ENCODE measurements around the gene GALNT9. TPM values are rescaled to one million over a fixed set of nuclear protein-coding genes. Genes with fewer than 3 reads are reported as not detected.
A peak's percentile ranks its signal among the peaks of the same experiment; 100 is the strongest.

GALNT9 gene
- total and polyA plus RNA-seq, 7 experiments from 2014 or later = not detected

DNA sequence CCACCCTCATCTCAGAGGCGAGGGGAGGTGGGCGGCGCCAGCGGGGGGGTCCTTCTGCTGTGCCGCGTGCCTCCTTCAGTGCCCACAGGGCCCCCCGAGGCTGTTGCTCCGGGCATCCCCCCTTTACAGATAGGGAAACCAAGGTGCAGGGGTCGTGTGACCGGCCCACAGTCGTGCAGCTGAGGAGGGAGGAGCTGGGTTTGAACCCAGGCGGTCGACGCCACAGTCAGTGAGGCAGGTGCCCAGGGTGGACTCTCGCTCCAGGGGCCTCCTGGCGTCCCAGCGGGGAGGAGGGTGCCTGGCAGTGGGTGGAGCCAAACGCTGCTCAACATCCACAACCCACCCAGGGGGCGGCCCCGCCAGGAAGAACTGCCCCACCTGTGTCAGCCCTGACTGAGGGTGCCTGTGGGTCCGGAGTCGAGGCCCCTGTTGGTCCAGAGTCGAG lies 8.6 kb downstream of the GALNT9 start:
- Mint-ChIP-seq H3K27ac (no peak overlapping the region), H3K4me1 (peaks cover 5 to 9% (median 7%) of the 10 kb centered on the region in 7 donors), H3K36me3 (no peaks in the 10 kb centered on the region), H3K27me3 (peaks cover 3 to 15% (median 11%) of the 10 kb centered on the region in 5 donors), H3K9me3 (peaks cover 0 to 1% (median 0%) of the 10 kb centered on the region in 11 donors), H3K4me3 (no peak overlapping the region)
- Histone ChIP-seq H3K4me3 (ENCODE audit: low read length) (no peak overlapping the region), H3K4me1 (ENCODE audit: control insufficient read depth in 2 of 2, insufficient read depth in 2 of 2, low read length in 2 of 2) (no peaks in the 10 kb centered on the region), H3K36me3 (ENCODE audit: control insufficient read depth in 2 of 3, insufficient read depth in 3 of 3, low read length in 3 of 3) (no peaks in the 10 kb centered on the region), H3K27me3 (ENCODE audit: control insufficient read depth in 2 of 2, insufficient read depth in 2 of 2, low read length in 2 of 2) (no peaks in the 10 kb centered on the region), H3K9me3 (ENCODE audit: control insufficient read depth in 2 of 3, low read length in 3 of 3) (no peaks in the 10 kb centered on the region), H3K27ac (ENCODE audit: low read depth, low read length) (no peak overlapping the region)
- ATAC-seq = no peak
- intact Hi-C loops (cut with micrococcal nuclease) = no loop called here
- POLR2A ChIA-PET = no interaction called here
- no peak for DNase-seq
- CTCF ChIA-PET = no interaction called here

DNA sequence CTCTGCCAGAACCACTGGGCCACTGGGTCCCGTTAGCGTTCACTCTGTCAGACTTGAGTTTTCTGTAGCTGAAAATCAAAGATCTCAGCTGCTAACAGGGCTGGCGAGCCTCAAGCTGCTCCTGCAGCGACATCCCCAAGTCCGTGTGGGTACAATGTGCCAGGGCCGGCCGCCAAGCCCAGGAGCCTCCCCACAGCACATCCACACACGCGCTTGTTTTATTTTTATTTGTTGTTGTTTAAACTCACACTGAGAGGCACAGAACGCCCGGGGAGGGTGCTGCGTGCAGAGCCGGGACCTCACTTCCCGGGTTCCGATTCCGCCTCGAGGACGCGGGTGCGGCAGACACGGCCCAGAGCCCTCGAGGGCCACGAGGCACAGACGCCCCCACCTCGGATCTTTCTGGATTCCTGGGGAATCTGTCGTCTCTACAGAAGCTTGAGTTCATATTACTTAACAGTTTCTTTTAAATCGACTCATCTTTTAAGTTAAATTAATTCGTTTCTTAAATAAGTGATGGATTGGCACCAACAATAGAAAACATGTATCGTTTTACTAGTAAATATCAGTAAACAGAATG lies 9.3 kb downstream of the GALNT9 start:
- Mint-ChIP-seq H3K27me3 (peaks cover 3 to 15% (median 11%) of the 10 kb centered on the region in 5 donors), H3K27ac (peak overlapping the region in 1 of 9 donors; percentile 22), H3K36me3 (no peaks in the 10 kb centered on the region), H3K4me3 (no peak overlapping the region), H3K4me1 (peaks cover 5 to 9% (median 7%) of the 10 kb centered on the region in 7 donors), H3K9me3 (peaks cover 0 to 1% (median 0%) of the 10 kb centered on the region in 11 donors)
- Histone ChIP-seq H3K36me3 (ENCODE audit: control insufficient read depth in 2 of 3, insufficient read depth in 3 of 3, low read length in 3 of 3) (no peaks in the 10 kb centered on the region), H3K9me3 (ENCODE audit: control insufficient read depth in 2 of 3, low read length in 3 of 3) (no peaks in the 10 kb centered on the region), H3K4me1 (ENCODE audit: control insufficient read depth in 2 of 2, insufficient read depth in 2 of 2, low read length in 2 of 2) (no peaks in the 10 kb centered on the region), H3K4me3 (ENCODE audit: low read length) (no peak overlapping the region), H3K27ac (ENCODE audit: low read depth, low read length) (no peak overlapping the region), H3K27me3 (ENCODE audit: control insufficient read depth in 2 of 2, insufficient read depth in 2 of 2, low read length in 2 of 2) (no peaks in the 10 kb centered on the region)
- ATAC-seq = no peak
- intact Hi-C loops (cut with micrococcal nuclease) = no loop called here
- ChIA-PET POLR2A (no interaction called here), CTCF (no interaction called here)
- DNase-seq = no peak

DNA sequence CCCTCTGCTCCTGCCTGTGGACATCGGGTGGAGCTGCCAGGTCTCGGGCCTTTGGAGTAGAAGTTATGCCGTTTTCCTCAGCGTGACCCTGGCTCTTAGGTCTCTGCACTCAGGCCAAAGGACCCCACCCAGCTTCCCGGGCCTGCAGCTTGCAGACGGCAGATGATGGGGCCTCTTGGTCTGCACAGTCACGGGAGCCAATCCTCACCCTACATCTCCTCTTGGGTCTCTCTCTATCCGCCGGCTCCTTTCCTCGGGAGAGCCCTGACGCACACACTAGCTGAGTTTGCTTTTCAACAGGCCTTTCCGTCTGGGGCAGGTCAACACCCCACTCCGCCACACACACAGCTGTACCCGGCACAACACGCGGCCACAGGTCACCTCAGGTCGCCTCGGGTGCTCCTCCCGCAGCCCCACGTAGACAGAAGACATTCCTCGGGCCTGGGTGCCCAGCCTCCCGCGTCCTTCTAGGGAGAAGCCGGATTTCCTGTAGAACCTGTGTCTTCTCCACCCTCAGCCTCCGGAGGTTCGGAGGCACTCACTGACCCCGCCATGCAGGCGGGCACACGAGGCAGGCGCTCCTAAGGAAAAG lies 9.9 kb downstream of the GALNT9 start:
- H3K27ac ChIP-seq (ENCODE audit: low read depth, low read length) = no peak overlapping the region
- CTCF ChIA-PET = no interaction called here
- peak overlapping the region in 1 of 9 donors; percentile 68 for H3K27ac Mint-ChIP-seq

DNA sequence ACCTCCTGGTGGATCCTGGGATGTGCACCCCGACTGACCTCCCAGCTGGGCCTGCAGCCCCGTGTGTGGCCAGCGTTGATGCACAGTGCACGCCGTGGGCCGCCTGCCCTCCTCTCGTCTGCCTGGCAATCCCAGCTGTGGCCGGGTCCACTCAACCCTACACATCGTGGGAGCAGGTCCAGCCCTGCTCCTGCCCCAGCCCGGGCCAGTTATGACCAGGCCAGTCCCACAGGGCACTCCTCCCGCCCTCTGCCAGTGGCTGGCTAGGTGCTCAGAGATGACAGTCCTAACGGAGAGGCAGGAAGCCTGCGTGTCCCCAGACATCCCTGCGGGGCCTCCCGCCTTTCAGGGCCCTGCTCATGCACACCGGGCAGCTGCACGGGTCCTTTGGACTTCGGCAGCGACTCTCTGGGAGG lies 10.8 kb downstream of the GALNT9 start:
- no peak overlapping the region for H3K27ac Mint-ChIP-seq
- CTCF ChIA-PET = no interaction called here
- H3K4me1 Mint-ChIP-seq = peaks cover 5 to 9% (median 7%) of the 10 kb centered on the region in 7 donors
- Histone ChIP-seq H3K27me3 (ENCODE audit: control insufficient read depth in 2 of 2, insufficient read depth in 2 of 2, low read length in 2 of 2) (no peaks in the 10 kb centered on the region), H3K4me1 (ENCODE audit: control insufficient read depth in 2 of 2, insufficient read depth in 2 of 2, low read length in 2 of 2) (no peaks in the 10 kb centered on the region), H3K27ac (ENCODE audit: low read depth, low read length) (no peak overlapping the region), H3K4me3 (ENCODE audit: low read length) (no peak overlapping the region), H3K9me3 (ENCODE audit: control insufficient read depth in 2 of 3, low read length in 3 of 3) (no peaks in the 10 kb centered on the region), H3K36me3 (ENCODE audit: control insufficient read depth in 2 of 3, insufficient read depth in 3 of 3, low read length in 3 of 3) (no peaks in the 10 kb centered on the region)
- peaks cover 0 to 5% (median 0%) of the 10 kb centered on the region in 11 donors for H3K9me3 Mint-ChIP-seq
- no peaks in the 10 kb centered on the region for H3K36me3 Mint-ChIP-seq
- intact Hi-C loops (cut with micrococcal nuclease) = no loop called here
- no peak for DNase-seq
- peaks cover 3 to 15% (median 11%) of the 10 kb centered on the region in 5 donors for H3K27me3 Mint-ChIP-seq
- no peak overlapping the region for H3K4me3 Mint-ChIP-seq
- ATAC-seq = no peak
- POLR2A ChIA-PET = no interaction called here

More for the DNA sequence above, 9.9 kb downstream of the GALNT9 start:
- Histone ChIP-seq H3K9me3 (ENCODE audit: control insufficient read depth in 2 of 3, low read length in 3 of 3) (no peaks in the 10 kb centered on the region), H3K36me3 (ENCODE audit: control insufficient read depth in 2 of 3, insufficient read depth in 3 of 3, low read length in 3 of 3) (no peaks in the 10 kb centered on the region), H3K4me3 (ENCODE audit: low read length) (no peak overlapping the region), H3K27me3 (ENCODE audit: control insufficient read depth in 2 of 2, insufficient read depth in 2 of 2, low read length in 2 of 2) (no peaks in the 10 kb centered on the region), H3K4me1 (ENCODE audit: control insufficient read depth in 2 of 2, insufficient read depth in 2 of 2, low read length in 2 of 2) (no peaks in the 10 kb centered on the region)
- Mint-ChIP-seq H3K9me3 (peaks cover 0 to 1% (median 0%) of the 10 kb centered on the region in 11 donors), H3K4me1 (peaks cover 5 to 9% (median 7%) of the 10 kb centered on the region in 7 donors), H3K27me3 (peaks cover 3 to 15% (median 11%) of the 10 kb centered on the region in 5 donors), H3K36me3 (no peaks in the 10 kb centered on the region), H3K4me3 (no peak overlapping the region)
- intact Hi-C loops (cut with micrococcal nuclease) = no loop called here
- POLR2A ChIA-PET = no interaction called here
- DNase-seq (no peak), ATAC-seq (no peak)

DNA sequence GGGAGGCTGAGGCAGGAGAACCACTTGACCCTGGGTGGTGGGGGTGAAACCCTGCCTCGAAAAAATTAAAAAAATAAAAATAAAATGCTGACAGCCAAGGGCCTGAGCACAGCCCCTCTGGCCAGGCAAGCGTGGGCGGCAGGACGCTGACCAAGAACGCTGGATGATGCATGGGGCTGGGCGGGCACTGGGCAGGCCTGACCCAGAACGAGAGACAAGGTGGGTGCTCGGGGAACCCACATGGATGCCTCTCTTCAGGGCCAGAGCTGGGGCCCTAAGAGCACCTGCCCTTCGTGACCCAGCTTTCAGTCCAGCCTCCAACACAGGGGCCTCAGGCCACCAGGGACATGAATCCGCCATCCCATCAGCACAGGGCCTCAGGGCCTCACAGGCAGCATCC lies 11.3 kb downstream of the GALNT9 start:
- Histone ChIP-seq H3K36me3 (ENCODE audit: control insufficient read depth in 2 of 3, insufficient read depth in 3 of 3, low read length in 3 of 3) (no peaks in the 10 kb centered on the region), H3K27me3 (ENCODE audit: control insufficient read depth in 2 of 2, insufficient read depth in 2 of 2, low read length in 2 of 2) (no peaks in the 10 kb centered on the region), H3K4me3 (ENCODE audit: low read length) (no peak overlapping the region), H3K4me1 (ENCODE audit: control insufficient read depth in 2 of 2, insufficient read depth in 2 of 2, low read length in 2 of 2) (no peaks in the 10 kb centered on the region), H3K9me3 (ENCODE audit: control insufficient read depth in 2 of 3, low read length in 3 of 3) (no peaks in the 10 kb centered on the region), H3K27ac (ENCODE audit: low read depth, low read length) (no peak overlapping the region)
- Mint-ChIP-seq H3K36me3 (no peaks in the 10 kb centered on the region), H3K4me3 (no peak overlapping the region), H3K9me3 (peaks cover 0 to 5% (median 0%) of the 10 kb centered on the region in 11 donors), H3K27me3 (peaks cover under 1 to 15% (median 8%) of the 10 kb centered on the region in 5 donors), H3K27ac (no peak overlapping the region), H3K4me1 (peaks cover under 1 to 5% (median 3%) of the 10 kb centered on the region in 7 donors)
- ChIA-PET POLR2A (no interaction called here), CTCF (no interaction called here)
- DNase-seq (no peak), ATAC-seq (no peak)
- intact Hi-C loops (cut with micrococcal nuclease) = no loop called here

DNA sequence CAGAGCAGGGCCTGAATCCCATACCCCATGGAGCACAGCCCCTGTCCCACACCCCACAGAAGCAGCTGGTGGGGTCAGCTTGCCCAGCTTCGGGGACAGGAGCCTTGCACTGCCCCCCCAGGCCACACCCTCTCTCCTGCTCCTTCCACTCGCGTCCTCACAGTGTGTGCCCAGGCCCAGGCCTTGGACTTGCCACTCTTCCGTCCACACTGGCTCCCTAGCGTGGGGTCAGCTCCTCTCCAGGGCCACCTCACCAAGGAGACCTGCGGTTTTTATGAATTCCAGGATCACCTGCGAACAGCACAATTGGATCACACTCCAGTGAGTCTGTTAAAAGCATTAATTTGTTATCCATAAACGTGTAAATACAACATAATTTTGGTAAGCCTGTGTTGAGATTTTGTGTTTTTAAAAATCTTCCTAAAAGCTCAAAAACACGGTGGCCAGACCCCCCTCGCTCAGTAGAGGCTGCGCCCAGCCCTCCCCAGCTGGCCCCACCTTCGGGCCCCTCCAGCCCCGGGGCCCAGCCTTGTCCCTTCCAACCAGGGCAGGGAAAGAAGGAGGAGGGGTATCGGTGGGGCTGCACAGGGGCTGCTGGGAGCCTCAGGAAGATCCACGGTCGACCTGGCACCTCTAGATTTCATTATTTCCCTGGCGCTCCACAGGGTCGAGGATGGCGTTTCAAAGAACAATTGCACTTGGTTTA lies 12.0 kb downstream of the GALNT9 start:
- DNase-seq (no peak), ATAC-seq (no peak)
- no peaks in the 10 kb centered on the region for H3K27me3 ChIP-seq (ENCODE audit: control insufficient read depth in 2 of 2, insufficient read depth in 2 of 2, low read length in 2 of 2)
- Mint-ChIP-seq H3K9me3 (peaks cover 0 to 9% (median 2%) of the 10 kb centered on the region in 11 donors), H3K4me1 (no peaks in the 10 kb centered on the region), H3K4me3 (peak overlapping the region in 1 of 10 donors; percentile 5), H3K27me3 (peaks cover 0 to 15% (median 8%) of the 10 kb centered on the region in 5 donors), H3K36me3 (no peaks in the 10 kb centered on the region), H3K27ac (no peak overlapping the region)
- CTCF ChIA-PET = no interaction called here
- H3K9me3 ChIP-seq (ENCODE audit: control insufficient read depth in 2 of 3, low read length in 3 of 3) = no peaks in the 10 kb centered on the region
- intact Hi-C loops (cut with micrococcal nuclease) = no loop called here
- H3K27ac ChIP-seq (ENCODE audit: low read depth, low read length) = no peak overlapping the region
- no peaks in the 10 kb centered on the region for H3K4me1 ChIP-seq (ENCODE audit: control insufficient read depth in 2 of 2, insufficient read depth in 2 of 2, low read length in 2 of 2)
- POLR2A ChIA-PET = no interaction called here
- H3K36me3 ChIP-seq (ENCODE audit: control insufficient read depth in 2 of 3, insufficient read depth in 3 of 3, low read length in 3 of 3) = no peaks in the 10 kb centered on the region
- H3K4me3 ChIP-seq (ENCODE audit: low read length) = no peak overlapping the region

Data from naive thymus-derived CD4-positive, alpha-beta T cell (primary cell).